GM12891 (cell line): ENCODE data around the gene EED.

Source experiments
- POLR2A ChIP-seq: IDR thresholded peaks from 2 replicates; pipeline ENCODE4 v1.6.1; 2011; ENCODE audit warnings: low read depth, low read length, control low read depth
- POLR2AphosphoS5 ChIP-seq: IDR thresholded peaks from 2 replicates; pipeline ENCODE4 v1.6.1; 2011; ENCODE audit warnings: low read depth, low read length, control low read depth
- TAF1 ChIP-seq: IDR thresholded peaks from 2 replicates; pipeline ENCODE4 v1.6.1; 2011; ENCODE audit warnings: low read depth, low read length, control low read depth

DNA sequence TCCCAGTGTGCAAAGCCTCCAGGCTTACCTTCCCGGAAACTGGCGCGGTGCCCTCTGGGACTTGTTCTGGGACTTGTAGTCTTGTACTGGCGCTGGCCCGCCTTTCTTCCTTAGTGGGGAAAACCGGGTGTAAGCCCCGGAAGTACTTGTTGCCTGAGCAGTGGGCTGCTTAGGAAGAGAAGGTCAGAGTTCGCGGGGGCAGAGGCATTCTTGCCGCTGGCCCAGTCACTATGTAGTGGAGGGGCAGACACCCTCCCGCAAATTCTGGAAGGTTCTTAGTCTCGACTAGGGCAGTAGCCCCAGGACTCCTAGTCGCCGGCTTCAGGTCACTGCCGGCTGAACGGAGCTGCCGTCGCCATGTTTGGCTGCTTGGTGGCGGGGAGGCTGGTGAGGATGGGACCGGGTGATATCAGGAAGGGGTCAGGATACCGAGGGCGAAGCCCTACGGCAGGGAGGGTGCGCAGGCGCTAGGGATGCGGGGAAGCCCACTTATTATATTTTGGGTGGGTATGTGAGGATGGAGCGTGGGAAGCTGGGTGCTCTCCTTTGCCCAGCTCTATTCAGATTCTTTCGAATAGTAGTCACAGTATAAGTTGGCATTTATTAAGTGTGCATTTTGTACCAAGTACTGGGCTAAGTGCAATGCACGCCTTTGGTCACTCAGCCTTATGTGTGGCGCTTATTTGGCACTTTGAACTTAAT lies 57.7 kb downstream of the EED start, which contains the start of gene HIKESHI:
- peak; percentile 79 for TF ChIP-seq POLR2AphosphoS5
- peak; percentile 88 for TF ChIP-seq POLR2A
- TF ChIP-seq TAF1, result peak; percentile 78; the same call in 1 of the 2 replicates
